HFF-Myc (cell line): ENCODE results near the gene RUNX2.

Experiments used
- DNase-seq: peaks from one replicate; pipeline ENCODE4 v3.0.0-alpha.2; 2011; ENCODE audit warnings: low read depth; ENCODE audit errors: extremely low read depth
- H3K4me3 ChIP-seq: replicated peaks from 2 replicates; pipeline ENCODE4 v1.5.1; 2011; ENCODE audit warnings: low read depth, mild to moderate bottlenecking, control low read depth, low read length
- TF ChIP-seq, protein P1 (sequence below): IDR thresholded peaks from 2 replicates; pipeline ENCODE4 v1.5.1; 2012; ENCODE audit warnings: mild to moderate bottlenecking, low read depth, low read length, control low read depth; ENCODE audit errors: missing control alignments

Gene RUNX2

DNA sequence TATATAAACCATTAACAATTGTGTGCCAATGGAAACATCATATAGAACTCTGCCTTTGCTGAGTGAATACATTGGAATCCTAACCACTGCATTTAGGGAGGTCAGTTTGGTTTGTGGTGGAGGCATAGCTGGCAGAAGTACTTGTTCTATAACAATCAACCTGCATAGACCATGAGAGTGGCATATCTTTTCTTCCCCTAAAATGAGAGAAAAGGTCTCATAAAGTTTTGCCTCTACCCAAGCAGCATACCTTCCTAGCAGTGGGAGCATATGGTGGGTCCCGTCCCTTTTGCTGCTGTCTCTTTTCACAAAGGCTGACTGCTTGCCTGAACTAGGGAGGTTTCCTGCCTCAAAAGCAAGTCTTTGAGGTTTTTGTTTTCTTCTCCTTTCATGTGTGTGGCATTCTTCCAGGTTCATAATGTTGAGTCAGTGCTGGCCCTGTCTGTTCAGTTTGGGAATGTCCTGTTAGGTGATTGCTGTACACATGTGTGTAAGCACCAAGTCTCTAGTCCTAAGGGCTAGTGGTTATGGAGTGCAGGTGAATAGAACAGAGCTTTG, 110.8 kb downstream of the RUNX2 start:
- DNase-seq = peak; percentile 88
- no peak overlapping the region for H3K4me3 ChIP-seq
- TF ChIP-seq, protein P1, sequence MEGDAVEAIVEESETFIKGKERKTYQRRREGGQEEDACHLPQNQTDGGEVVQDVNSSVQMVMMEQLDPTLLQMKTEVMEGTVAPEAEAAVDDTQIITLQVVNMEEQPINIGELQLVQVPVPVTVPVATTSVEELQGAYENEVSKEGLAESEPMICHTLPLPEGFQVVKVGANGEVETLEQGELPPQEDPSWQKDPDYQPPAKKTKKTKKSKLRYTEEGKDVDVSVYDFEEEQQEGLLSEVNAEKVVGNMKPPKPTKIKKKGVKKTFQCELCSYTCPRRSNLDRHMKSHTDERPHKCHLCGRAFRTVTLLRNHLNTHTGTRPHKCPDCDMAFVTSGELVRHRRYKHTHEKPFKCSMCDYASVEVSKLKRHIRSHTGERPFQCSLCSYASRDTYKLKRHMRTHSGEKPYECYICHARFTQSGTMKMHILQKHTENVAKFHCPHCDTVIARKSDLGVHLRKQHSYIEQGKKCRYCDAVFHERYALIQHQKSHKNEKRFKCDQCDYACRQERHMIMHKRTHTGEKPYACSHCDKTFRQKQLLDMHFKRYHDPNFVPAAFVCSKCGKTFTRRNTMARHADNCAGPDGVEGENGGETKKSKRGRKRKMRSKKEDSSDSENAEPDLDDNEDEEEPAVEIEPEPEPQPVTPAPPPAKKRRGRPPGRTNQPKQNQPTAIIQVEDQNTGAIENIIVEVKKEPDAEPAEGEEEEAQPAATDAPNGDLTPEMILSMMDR = no peak

DNA sequence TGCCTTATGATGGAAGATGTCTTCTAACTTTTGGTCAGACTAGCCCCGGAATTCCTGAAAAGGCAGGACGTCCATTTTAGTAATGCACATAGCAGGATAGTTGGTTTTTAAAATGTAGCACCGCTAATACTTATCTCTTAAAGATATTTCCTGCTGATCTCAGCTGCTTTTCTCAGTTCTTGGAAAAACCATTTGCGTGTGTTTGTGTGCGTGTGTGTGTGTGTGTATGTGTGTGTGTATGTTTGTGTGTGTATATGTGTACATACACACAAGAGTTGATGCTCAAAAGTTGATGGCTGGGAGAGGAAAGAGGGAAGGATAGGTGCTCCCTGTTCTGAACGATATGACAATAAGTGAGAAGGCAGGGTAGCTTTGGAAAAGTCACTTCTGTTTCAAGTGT, 111.3 kb downstream of the RUNX2 start:
- no peak for DNase-seq
- TF ChIP-seq, protein P1 = no peak
- H3K4me3 ChIP-seq = no peak overlapping the region

DNA sequence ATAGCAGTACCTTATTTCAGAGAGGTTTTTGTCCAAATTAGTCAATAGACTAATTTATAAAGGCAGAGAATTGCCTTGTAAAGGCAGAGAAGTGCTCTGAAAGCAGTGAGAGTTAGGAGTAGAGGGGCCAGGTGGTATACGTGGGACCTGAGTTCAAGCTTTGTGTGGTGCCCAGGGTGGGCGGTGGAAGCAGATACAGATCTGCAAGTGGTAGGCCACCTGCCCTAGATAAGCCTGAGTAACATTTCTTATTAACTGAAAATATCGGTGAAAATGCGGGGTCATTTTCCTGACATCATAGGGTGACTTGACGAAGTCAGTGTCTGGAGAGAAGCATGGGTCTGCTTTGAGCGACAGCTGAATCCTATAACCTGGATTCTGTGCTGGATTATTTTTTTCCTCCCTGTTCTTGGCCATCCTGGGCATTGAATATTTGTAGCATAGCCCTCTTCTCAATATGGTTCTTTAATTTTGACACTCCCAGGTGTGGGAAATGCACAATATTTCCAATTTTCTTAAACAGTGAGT, 111.8 kb downstream of the RUNX2 start:
- TF ChIP-seq, protein P1 = no peak
- DNase-seq = no peak
- H3K4me3 ChIP-seq = no peak overlapping the region

DNA sequence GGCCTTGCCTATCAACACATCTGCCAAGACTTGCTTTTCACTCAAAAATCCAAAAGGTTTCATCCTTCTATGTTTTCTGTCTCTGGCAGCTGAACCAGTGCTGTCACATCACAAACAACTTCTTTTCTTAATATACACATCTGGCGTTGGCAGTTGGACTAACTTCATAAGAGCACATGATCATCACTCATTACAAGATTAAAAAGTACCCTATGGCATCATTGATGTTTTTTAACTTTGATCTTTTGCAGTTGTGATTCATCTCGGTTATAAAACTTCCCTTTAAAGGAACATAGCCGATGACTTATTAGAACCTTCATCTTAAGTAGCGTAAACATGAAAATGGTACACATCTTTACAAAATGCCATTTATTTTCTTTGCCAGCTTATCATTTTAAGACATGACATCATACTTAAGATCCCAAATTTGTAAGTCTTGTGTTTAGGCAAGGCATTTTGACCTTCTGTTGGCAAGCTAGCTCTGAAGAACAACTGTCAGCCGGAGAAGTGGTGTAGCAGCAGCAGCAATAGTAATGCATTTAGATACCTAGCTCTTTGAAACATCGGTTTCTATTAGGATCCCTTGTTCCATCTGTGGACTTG, 113.8 kb downstream of the RUNX2 start:
- no peak for DNase-seq
- TF ChIP-seq, protein P1 = no peak
- no peak overlapping the region for H3K4me3 ChIP-seq

DNA sequence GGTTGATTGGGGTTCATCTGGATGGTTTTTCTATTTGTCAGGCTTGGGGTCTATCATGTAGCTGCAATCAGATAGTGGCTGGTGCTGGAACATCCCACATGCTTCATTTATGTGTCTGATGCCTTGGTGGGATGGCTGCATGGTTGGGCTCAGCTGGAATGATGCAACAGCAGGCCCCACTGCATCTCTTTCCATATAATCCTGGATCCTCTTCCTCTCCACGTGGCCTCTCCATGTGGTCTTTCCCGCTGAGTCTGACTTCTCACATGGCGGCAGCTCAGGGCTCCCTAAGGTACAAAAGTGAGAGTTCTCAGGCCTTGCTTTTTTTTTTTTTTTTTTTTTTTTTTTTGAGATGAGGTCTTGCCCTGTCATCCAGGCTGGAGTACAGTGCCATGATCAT, 114.6 kb downstream of the RUNX2 start:
- no peak overlapping the region for H3K4me3 ChIP-seq
- TF ChIP-seq, protein P1 = no peak
- no peak for DNase-seq

DNA sequence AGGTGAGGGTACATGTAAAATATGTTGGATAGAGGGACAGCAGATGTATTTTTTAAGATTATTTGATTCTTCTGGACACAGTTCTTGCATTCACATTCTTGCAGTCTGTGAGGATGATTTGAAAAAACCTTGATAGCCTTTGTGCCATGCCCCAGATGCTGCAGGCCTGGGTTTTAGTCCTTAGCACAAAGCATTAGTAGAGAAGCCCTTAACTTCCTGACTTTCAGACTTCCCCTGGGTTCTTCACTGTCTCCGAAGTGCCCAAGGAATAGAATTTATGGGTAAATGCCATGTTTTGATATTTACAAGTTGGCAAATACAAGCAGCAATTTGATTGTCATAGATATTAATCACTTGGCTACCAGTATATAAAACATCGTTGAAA, 117.2 kb downstream of the RUNX2 start:
- no peak overlapping the region for H3K4me3 ChIP-seq
- DNase-seq = no peak
- TF ChIP-seq, protein P1 = no peak
